Posterior cingulate gyrus (tissue), 11 donors: ENCODE results near the gene FLT3.
A peak's percentile ranks its signal among the peaks of the same experiment; 100 is the strongest.

ENCODE experiments used
- DNase-seq, 10 donors: peaks; one replicate each; pipeline versions ENCODE4 v3.0.0 to v3.0.0-alpha.2; 2020 to 2021; ENCODE audit warnings: mixed read lengths in 3 of 10
- intact Hi-C: fragments of 100-400 bp; cut with DNase I; formaldehyde crosslinking; loops from one replicate; pipeline ENCODE4 v1.15.1; 2023

Gene FLT3

DNA sequence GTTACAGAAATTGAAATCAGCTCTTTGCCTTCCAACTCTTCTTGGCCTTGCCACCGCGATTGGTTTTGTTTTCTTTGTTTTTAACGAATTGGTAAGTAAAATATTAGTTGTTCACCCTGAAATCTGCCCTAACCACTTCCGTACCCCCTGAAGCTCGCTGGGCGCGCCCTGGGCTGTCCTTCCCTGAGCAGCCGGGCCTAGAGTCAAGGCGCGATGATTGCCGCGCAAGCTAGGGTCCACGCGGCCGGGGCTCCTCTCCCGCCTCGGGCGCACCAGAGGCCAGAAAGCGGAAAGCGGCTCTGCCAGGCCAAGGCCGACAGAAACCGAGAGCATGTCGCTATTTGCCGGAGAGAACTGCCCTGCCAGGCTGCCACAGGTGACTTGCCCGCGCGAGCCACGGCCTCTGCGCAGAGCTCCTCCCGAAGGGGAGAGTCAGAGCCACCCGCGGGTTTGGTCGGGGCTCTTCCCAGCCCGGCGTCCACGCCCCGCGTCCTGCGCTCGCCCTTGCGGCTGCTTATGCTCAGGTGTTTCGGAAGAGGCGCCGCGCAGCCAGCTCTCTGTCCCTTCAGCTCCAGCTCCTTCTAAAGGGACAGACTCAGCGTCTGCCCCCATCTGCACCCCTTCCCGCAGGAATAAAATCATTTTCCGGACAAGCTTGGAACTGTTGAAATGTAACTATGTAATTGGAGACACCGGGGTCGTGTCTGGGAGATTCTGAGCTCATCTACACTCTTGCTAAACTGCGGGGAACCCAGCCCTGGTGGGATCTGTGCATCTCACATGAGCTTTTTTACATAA, 124.6 kb downstream of the FLT3 start:
- intact Hi-C loops = no loop called here
- peak in 1 of 10 donors; percentile 70 for DNase-seq

DNA sequence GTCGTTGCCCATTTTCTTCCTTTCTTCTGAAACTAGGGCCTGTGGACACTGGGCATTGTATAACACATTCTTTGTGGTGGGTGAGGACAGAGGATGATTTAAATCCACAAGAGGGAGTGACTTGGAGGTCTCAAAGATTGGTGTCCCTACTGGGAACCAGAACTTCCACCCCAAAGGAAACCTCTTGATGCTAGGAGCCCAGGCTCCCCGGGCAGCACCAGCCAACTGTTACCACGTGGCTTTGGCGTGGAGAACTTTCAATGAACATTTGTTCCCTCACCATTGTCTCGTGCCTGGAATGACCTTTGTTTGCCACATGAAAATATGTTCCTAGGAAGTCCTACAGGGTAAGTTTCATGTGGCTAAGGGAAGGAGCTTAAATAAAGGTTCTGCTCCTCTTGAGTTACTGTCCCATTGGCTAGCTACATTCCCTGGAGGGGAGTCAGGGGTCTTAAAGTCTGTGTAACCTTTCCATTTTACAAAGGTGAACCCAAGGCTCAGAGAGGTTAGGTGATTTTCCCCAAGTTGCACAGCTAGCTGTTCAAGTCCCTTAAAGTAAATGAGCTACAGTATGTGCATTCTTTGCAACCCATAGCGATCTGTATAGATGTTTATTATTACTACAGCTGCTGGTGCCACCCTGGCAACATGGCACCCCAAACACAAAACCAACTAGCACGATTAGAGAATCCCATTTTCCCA, 126.3 kb downstream of the FLT3 start:
- intact Hi-C loops = no loop called here
- no peak for DNase-seq

DNA sequence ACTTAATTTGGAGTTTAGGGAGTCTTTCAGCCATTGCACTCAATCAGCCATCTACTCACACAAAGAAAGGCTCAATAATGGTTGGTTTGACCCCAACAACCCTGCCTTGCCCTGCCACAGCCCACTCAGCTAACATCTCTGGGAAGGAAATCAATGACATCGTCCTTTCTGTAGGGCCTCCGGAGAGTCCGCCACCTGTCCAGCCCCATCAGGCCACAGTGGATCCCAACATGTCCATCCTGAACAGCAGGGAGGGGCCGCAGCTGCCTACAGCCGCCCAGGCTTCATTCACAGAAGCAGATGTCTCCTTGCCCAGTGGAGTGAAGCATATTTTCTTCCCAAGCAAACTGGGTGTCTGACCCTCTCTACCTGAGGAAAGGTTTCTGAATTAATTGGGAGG, 127.1 kb downstream of the FLT3 start:
- DNase-seq = peak in 1 of 10 donors; percentile 48
- intact Hi-C loops = no loop called here

DNA sequence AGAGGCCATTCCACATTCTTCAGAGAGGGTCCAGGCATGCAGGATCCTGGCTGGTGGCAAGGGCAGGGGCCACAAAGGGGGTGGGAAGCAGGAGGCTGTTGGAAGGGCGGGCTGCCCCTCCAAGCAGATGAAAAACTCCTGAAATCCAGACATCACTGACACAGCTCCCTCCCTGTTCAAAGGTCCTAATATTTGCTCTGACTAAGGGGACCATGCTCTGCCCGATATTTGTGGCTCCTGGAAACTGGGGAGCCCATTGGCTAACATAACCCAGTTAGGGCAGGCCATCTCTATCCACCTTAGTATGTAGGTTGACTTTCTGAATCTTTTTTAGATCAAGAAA, 127.9 kb downstream of the FLT3 start:
- DNase-seq = peak in 1 of 10 donors; percentile 52
- intact Hi-C loops = no loop called here

DNA sequence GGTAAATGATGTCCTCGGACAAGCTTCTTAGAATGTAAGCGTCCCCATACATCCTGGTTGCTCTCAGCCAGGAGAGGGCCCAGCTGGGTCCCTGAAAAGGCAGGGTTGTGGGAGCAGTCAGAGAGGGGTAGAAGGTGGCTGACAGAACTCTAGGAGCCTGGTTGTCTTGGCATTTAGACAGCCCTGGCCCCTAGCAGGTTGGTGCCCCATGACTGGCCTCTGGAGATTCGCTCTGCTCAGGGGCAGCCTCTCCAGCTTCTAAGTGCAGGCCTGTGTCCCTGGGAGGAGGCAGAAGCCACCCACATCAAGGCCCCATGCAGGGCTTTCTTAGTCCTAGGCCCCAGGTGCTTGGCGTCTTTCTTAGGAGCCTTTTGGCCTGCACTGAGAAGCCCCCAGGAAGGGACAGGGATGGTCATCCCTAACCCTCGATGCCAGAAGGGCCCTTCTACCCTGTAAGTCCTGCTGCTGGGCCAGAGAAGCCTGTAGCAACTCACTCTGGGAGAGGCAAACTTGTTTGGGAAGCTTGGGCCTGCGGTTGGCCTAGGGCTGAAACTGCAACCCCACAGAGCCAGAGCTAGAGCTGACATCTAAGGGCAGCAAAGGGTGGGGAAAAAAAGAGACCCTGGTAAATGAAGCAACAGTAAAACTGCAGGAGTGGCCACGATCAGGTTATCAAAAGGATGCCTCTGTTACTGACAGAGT, 128.4 kb downstream of the FLT3 start:
- DNase-seq = peak in 1 of 10 donors; percentile 41

DNA sequence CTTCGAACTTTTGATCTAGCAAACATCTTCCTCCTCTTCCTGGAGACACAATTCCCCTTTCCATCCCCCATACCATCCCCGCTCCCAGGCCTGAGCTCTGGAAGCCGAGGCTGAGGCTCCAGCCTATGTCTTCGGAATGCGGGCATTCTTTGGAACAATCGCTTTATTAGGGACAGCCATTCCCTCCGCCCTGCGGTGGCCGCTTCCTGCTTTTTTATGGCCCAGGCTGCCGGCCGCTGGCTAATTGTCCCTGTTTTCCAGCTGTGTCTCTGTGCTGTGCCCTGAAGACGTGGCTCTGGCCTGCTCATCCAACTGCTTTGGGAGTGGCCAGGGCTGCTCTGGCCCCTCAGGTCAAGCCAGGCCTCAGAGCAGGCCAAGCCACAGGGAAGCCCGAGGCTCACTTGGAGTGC, 129.1 kb downstream of the FLT3 start:
- DNase-seq = peak in 1 of 10 donors; percentile 36
- intact Hi-C loops = no loop called here

More for the DNA sequence above, 128.4 kb downstream of the FLT3 start:
- intact Hi-C loops = no loop called here

DNA sequence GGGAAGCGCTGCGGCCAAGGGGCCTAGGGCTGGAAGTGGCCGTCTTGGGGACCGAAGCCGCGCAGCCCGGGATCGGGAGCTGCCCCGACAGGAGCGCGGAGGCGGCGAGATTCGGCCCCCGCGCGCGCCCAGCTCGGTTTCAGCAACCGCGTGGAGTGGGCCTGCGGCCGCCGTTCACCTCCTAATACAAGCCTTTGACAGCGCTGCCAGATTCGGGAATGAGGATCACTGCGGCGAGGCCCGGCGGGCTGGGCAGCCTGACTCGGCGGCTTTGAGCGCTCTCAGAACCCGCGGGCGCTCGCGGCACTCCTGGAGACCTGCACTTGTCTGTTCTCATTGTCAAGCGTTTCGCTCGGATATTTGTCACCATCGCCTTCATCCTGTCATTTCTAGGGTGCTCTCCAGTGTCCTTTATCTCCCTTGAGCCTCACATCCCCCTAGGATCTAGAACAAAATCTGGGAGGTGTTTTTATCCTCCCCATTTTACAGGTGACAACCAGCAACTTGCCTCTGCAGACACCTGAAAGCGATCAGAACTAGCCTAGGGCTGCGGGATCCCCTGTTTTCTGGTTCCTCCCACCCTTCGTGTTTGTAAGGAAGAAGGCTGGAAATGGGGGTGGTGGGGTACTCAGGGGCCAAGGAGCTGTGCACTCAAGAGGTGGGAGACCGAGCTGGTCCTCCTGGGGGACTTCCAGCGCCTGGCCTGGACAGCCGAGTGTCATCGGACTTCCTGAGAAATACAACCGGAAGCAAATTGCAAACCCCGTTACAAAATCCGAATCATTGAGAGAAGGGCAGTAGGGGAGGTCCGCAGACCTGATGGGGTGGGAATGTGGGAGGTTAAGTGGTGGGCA, 129.8 kb downstream of the FLT3 start:
- intact Hi-C loops = no loop called here
- peak in 1 of 10 donors; percentile 57 for DNase-seq

DNA sequence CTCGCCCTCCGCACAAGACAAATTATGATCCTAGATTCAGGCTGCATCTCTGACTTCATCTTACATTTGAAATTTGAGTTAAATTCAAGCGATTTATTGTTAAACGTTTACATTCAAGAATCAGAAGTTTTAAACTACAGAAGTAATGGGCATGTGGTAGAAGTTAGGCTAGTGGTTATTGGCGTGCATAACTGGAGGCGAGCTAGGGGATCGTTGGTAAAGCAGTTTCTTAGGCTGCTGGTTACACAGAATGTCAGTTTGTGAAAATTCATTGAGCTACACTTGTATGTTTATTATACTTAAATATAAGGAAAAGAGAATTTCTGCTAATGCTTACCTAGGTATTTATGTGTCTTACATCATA, 130.5 kb downstream of the FLT3 start:
- DNase-seq = no peak
- intact Hi-C loops = no loop called here

DNA sequence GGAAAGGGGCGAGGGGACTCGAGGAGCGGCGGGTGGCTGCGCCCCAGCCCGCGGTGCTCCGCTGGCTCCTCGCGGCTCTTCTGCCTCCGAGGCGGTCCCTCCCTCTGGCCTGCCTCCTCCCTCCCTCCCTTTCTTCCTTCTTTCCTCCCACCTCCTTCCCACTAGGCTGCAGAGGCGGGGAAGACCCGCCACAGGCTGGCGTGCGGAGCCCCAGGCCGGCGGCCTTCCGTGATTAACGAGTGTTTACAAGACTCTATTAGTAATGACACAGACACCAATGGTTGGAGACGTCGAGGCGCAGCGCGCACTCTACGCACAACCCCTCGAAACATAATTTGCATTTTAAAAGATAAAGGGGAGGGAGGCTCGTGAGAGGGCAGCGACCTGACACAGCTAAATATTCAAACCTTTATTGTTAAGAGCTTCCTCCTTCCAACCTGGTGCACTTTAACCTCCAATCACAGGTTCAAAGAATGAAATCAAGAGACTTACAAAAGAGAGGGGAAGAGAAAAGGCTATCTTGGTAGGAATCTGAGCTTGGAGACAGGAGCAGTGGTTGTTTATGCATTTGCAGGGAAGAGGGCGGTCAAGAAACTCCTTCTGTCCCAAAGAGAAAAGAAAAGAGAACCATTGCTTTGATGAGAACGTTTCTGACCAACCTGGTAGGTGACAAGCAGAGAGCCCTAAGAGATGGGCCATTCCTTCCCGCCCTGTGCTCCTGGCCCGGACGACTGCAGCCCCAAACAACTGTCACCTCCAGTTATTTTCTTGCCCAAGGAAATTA, 131.1 kb downstream of the FLT3 start, which contains the start of gene CDX2:
Gene CDX2 (minus strand): TSS at position 234 of the 784 bp plus-strand sequence. CDS start 309 bp downstream, outside the sequence.
- intact Hi-C loops = no loop called here
- DNase-seq = no peak

DNA sequence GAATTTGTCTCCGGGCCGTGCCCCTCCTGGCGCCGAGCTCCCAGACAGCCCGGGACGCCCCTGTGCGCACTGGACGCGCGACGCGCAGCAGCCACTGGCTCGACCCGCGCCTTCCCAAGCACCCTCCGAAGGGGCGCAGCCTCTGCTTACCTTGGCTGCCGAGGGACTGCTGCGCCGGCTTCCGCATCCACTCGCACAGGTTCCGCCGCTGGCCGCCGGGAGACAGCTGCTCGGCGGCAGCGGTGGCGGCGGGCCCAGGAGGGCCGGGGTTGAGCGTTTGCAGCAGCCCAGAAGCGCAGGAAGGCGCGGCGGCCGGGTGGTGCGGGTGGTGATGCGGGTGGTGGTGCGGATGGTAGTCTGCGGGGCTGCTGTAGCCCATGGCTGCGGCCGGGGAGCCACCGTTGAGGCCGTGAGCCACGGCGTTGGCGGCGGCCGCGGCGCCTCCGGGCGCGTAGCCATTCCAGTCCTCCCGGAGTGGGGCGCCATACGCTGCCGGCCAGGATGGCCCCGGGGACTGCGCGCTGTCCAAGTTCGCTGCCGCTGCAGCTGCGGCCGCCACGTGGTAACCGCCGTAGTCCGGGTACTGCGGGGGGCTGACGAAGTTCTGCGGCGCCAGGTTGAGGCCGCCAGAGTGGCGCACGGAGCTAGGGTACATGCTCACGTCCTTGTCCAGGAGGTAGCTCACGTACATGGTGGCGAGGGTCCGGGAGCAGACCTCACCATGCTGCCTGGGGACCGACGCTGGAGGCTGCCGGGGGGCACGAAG, 131.9 kb downstream of the FLT3 start:
- peak in 1 of 10 donors; percentile 34 for DNase-seq
- intact Hi-C loops = no loop called here

DNA sequence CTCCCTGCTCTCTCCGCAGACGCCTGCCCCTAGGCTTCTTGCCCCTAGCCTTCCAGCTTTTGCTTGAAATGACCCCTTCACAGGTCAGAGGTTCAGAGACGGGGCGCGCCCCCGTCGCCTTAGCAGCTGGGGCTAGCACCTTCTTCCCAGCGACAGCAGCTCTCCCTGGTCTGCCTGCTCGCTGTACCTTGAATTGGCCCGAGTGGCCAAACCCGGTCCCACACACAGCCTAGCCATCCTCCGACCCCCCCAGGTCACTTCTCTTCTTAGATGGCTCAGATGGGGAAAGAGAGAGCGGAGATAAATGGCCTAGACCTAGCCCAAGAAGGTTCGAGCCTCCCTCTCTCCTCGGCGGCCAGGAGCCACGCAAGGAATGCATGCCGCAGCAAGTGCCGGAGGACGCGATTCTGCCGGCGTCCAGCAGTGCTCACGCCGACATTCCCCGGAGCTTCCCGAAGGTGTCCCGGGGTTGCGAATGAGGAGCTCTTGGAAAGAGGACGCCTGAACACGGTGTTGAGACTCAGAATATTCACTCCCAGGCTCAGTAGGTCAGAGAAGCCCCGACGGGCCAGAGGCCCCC, 132.6 kb downstream of the FLT3 start:
- intact Hi-C loops = no loop called here
- no peak for DNase-seq

DNA sequence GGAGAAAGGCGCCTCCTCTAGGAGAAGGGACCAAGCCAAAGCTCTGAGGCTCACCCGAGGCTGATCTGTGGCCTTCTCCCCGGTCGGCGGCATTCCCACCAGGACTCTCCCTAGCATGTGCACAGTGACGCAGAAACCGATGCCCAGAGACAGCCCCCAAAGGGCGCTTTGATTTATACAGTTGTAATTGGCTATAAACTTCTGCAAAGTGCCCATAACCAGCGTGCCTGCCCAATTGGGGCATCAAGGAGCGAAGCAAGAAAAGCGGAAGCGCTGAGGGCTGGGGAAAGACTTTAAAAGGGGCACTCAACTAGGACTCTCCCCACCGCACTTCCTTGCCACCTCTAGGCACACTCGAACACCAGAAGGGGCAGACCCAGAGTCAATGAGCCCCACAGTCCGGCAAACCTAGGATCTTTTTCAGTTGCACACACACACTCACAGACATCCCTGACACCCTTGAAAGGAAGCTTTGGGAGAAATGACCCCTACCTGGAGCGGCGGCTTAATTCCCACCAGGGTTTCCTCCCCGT, 133.1 kb downstream of the FLT3 start:
- intact Hi-C loops = no loop called here
- DNase-seq = no peak

DNA sequence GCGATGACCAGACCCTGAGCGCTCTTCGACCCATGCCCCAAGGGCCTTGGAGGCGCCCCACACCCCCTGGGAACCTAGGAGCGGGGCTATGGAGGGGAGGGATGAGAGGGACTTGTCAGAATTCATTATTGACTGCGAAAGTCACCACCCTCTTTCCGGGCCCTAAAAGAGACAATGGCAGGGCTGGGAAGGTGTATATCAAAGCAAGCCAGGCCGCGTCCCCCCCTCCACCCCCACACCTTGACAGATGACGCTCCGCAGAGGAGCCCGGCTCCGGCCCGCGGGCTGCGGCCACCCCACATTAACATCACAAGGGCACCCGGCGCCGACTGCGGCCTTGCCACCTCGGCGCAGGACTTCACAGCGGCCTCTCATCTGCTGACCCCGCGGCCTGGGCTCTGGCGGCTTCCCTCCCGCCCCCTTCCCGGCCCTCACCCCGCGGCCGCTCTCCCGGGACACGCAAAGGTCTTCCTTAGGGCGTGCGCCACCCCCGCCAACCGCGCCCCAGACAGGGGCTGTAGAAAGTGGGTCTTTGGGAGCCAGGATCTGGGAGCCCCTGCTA, 133.7 kb downstream of the FLT3 start:
- intact Hi-C loops = no loop called here
- DNase-seq = peak in 1 of 10 donors; percentile 44

DNA sequence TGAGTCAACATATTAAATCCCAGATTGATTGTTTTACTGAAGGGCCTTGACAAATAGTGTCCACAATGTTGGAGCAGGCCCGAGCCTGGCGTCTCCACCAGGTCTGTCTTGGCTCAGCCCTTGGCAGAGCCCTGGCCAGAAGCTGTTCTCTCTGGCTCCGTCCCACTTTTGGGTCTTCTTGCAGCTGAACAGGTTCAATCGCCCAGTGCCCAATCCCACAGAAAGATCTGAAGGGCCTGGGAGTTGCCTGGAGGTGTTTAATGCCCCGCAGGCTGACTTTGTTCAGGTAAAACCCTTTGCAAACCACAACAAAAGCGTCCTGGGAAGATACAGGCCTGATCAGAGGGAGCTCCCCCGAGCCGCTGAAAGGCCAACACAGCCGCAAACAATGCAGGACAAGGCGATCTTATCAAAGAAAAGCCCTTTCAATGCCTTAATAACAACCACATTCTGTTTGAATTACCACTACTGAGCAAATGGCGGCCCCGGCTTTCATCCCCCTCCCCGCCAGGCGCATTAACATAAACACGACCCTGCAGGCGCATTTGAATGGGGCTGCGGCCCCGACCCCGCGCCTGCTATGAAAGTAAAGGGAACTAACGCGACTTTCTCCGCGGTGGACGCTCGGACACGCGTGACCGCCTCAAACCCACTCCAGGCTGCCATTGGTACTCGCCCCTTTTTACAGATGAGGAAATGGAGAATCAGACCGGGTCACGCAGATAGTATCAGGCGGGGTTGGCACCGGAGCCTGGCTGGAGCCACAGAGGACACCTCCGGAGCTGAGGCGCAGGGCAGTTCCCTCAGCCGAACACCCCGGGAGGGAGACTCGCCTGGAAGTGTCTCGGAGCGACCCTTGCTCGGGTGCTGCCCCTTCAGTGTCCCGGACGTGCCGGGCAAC, 134.4 kb downstream of the FLT3 start:
- peak in 1 of 10 donors; percentile 59 for DNase-seq
- intact Hi-C loops = no loop called here

DNA sequence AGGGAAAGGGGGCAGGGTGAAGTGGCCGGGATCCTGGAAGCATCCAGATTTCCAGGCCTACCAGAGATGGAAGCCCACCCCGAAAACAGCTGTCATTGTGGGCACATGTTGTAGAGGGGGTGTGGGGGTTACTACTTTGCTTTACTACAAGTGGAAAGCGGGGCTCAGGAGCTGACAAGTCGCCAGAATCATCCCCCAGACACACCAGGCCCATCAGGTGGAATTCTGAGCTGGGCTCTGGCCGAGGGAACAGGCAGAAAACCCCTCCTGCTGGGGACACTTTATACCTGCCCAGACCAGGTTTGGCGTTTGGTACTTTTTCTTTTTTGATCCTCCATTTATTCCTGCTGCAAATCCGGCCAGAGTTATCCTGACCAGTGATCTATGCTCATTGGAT, 135.0 kb downstream of the FLT3 start:
- intact Hi-C loops = no loop called here
- peak in 1 of 10 donors; percentile 33 for DNase-seq

DNA sequence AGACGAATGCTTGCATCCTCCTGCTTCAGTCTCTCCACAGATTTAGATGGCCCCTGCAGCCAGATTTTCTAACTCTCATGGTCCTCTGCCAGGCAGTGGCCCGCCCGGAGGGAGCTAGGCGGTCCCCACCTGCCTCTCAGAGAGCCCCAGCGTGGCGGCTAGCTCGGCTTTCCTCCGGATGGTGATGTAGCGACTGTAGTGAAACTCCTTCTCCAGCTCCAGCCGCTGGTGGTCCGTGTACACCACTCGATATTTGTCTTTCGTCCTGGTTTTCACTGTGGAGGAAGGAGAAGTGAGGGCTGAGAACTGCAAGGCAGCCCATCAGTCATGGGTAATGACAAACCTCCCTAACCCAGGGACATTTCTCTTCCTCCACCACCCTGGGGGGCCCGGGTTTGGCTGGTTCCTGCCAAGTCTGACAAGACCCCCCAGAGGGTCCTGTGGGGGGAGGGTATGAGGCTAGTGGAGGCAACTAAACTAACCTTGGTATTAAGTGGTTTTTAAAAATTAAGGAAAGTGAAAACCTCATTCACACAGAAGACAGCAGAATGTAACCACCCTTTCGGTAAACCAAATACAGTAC, 135.5 kb downstream of the FLT3 start:
- peak in 1 of 10 donors; percentile 74 for DNase-seq
- intact Hi-C loops = no loop called here
